Fibroblast of mammary gland (primary cell): ENCODE results near the gene SLC35F3.

Experiments
- DNase-seq: peaks from one replicate; pipeline ENCODE4 v3.0.0-alpha.2; 2010; ENCODE audit warnings: low read depth
- H3K4me3 ChIP-seq: 2 replicates; pipeline ENCODE4 v1.5.1; 2011; ENCODE audit warnings: low read depth, mild to moderate bottlenecking, low read length, moderate library complexity; ENCODE audit not compliant: control insufficient read depth
- CTCF ChIP-seq: conservative IDR thresholded peaks from 2 replicates; pipeline ENCODE4 v1.5.1; 2011; ENCODE audit warnings: low read depth, low read length, inconsistent platforms; ENCODE audit not compliant: control insufficient read depth, insufficient read depth

The SLC35F3 gene

GRCh38 chr1:233972951-233973635 lies 68.6 kb downstream of the SLC35F3 start:
- no peak for TF ChIP-seq CTCF
- no peak for DNase-seq
- no peak overlapping the region for H3K4me3 ChIP-seq

GRCh38 chr1:233975486-233975885 lies 71.0 kb downstream of the SLC35F3 start:
- H3K4me3 ChIP-seq, result no peak overlapping the region
- TF ChIP-seq CTCF, result no peak
- no peak for DNase-seq

GRCh38 chr1:233981042-233981675 lies 76.7 kb downstream of the SLC35F3 start:
- H3K4me3 ChIP-seq, result no peak overlapping the region
- TF ChIP-seq CTCF, result no peak
- no peak for DNase-seq

GRCh38 chr1:233982827-233983518 lies 78.5 kb downstream of the SLC35F3 start:
- H3K4me3 ChIP-seq, result no peak overlapping the region
- TF ChIP-seq CTCF, result no peak
- DNase-seq, result no peak

- no peak for DNase-seq
- TF ChIP-seq CTCF, result no peak
- H3K4me3 ChIP-seq, result no peak overlapping the region
Measured at GRCh38 chr1:233983811-233984210, 79.3 kb downstream of the SLC35F3 start.

GRCh38 chr1:233988963-233989696 lies 84.7 kb downstream of the SLC35F3 start:
- DNase-seq, result no peak
- no peak overlapping the region for H3K4me3 ChIP-seq
- no peak for TF ChIP-seq CTCF
